ENCODE measurements around the gene HMBS. TPM values are rescaled to one million over a fixed set of nuclear protein-coding genes. Genes with fewer than 3 reads are reported as not detected.
A peak's percentile ranks its signal among the peaks of the same experiment; 100 is the strongest.

The HMBS gene
- total RNA-seq, 2 experiments from 2014 or later, result 33.6 to 36.1 TPM

- TF ChIP-seq, protein P1, sequence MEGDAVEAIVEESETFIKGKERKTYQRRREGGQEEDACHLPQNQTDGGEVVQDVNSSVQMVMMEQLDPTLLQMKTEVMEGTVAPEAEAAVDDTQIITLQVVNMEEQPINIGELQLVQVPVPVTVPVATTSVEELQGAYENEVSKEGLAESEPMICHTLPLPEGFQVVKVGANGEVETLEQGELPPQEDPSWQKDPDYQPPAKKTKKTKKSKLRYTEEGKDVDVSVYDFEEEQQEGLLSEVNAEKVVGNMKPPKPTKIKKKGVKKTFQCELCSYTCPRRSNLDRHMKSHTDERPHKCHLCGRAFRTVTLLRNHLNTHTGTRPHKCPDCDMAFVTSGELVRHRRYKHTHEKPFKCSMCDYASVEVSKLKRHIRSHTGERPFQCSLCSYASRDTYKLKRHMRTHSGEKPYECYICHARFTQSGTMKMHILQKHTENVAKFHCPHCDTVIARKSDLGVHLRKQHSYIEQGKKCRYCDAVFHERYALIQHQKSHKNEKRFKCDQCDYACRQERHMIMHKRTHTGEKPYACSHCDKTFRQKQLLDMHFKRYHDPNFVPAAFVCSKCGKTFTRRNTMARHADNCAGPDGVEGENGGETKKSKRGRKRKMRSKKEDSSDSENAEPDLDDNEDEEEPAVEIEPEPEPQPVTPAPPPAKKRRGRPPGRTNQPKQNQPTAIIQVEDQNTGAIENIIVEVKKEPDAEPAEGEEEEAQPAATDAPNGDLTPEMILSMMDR (IDR thresholded peaks at IDR 0.05), result no peak
- POLR2A ChIA-PET, result interaction anchor here (0.6 to 6.2 kb wide), 9 partner anchors 10 to 203 kb away, joined by 3 to 46 read pairs (median 4); no protein-coding TSS in a partner anchor
- intact Hi-C loops (cut with micrococcal nuclease), result no loop called here
- CTCF ChIA-PET, result interaction anchor here (0.9 to 2.2 kb wide), 5 partner anchors 14 to 85 kb away, joined by 3 to 7 read pairs (median 4); no protein-coding TSS in a partner anchor
- H3K4me3 Mint-ChIP-seq, result peak overlapping the region; percentile 93
- H3K27me3 Mint-ChIP-seq, result no peaks in the 10 kb centered on the region
- no peaks in the 10 kb centered on the region for H3K9me3 Mint-ChIP-seq
- peak overlapping the region; percentile 89 for H3K27ac Mint-ChIP-seq
- DNase-seq, result no peak
- no peak for ATAC-seq
- peaks cover 24% of the 10 kb centered on the region for H3K36me3 Mint-ChIP-seq (ENCODE audit: low read depth)
- H3K4me1 Mint-ChIP-seq (ENCODE audit: low read depth), result peaks cover 33% of the 10 kb centered on the region
These were observed 35.9 kb downstream of the HMBS start for GRCh38 chr11:119120639-119121007.

- Mint-ChIP-seq H3K27me3 (no peaks in the 10 kb centered on the region), H3K4me3 (peak within 1 kb of the TSS; percentile 93), H3K36me3 (ENCODE audit: low read depth) (peaks cover 19% of the 10 kb centered on the region), H3K27ac (peak within 1 kb of the TSS; percentile 89), H3K4me1 (ENCODE audit: low read depth) (peaks cover 29% of the 10 kb centered on the region), H3K9me3 (no peaks in the 10 kb centered on the region)
- peak; percentile 98 for ATAC-seq
- ChIA-PET POLR2A (interaction anchor here (0.6 to 6.2 kb wide), 13 partner anchors 10 to 107 kb away, joined by 3 to 46 read pairs (median 3); partner anchors contain the start of genes C2CD2L and SLC37A4), CTCF (interaction anchor here (0.5 to 2.2 kb wide), 7 partner anchors 12 to 84 kb away, joined by 3 to 7 read pairs (median 3); no protein-coding TSS in a partner anchor)
- TF ChIP-seq, protein P1 (IDR thresholded peaks at IDR 0.05), result no peak
- DNase-seq, result peak; percentile 100
- intact Hi-C loops (cut with micrococcal nuclease), result no loop called here
These were observed 36.5 kb downstream of the HMBS start, which contains the start of gene HINFP for GRCh38 chr11:119121008-119121810. TSS of gene HINFP (plus strand) at chr11:119121580. CDS start at chr11:119126945, 5,365 bp downstream.

- TF ChIP-seq, protein P1 (IDR thresholded peaks at IDR 0.05), result no peak
- H3K4me3 Mint-ChIP-seq, result peak overlapping the region; percentile 93
- peaks cover 18% of the 10 kb centered on the region for H3K36me3 Mint-ChIP-seq (ENCODE audit: low read depth)
- no peak for DNase-seq
- CTCF ChIA-PET, result interaction anchor here (0.5 to 2.2 kb wide), 7 partner anchors 12 to 75 kb away, joined by 3 to 7 read pairs (median 4); no protein-coding TSS in a partner anchor
- intact Hi-C loops (cut with micrococcal nuclease), result no loop called here
- no peaks in the 10 kb centered on the region for H3K9me3 Mint-ChIP-seq
- peaks cover 33% of the 10 kb centered on the region for H3K4me1 Mint-ChIP-seq (ENCODE audit: low read depth)
- POLR2A ChIA-PET, result interaction anchor here (0.7 to 6.2 kb wide), 9 partner anchors 11 to 91 kb away, joined by 3 to 46 read pairs (median 3); partner anchors contain the start of genes C2CD2L and SLC37A4
- H3K27me3 Mint-ChIP-seq, result no peaks in the 10 kb centered on the region
- peak overlapping the region; percentile 82 for H3K27ac Mint-ChIP-seq
- ATAC-seq, result peak; percentile 2
These were observed 37.1 kb downstream of the HMBS start for GRCh38 chr11:119121811-119122124.

DNA sequence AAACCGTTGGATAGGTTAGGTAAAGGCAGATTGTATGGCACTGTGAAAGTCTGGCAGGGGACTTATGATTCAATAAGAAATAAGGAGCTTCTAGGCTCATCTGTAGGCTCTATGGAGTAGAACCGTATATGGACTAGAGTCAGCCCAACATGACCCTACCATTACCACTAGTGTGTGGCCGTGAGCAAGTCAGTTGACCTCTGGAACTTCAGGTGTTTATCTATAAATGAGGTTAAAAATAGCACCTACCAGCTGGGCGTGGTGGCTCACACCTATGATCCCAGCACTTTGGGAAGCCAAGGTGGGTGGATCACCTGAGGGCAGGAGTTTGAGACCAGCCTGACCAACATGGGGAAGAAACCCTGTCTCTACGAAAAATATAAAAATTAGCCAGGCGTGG, 41.1 kb downstream of the HMBS start:
- DNase-seq, result no peak
- Mint-ChIP-seq H3K9me3 (no peaks in the 10 kb centered on the region), H3K4me3 (no peak overlapping the region), H3K4me1 (ENCODE audit: low read depth) (peaks cover 32% of the 10 kb centered on the region), H3K27me3 (no peaks in the 10 kb centered on the region), H3K36me3 (ENCODE audit: low read depth) (peaks cover 21% of the 10 kb centered on the region), H3K27ac (no peak overlapping the region)
- CTCF ChIA-PET, result interaction anchor here (0.9 to 2.0 kb wide), 3 partner anchors 13 to 80 kb away, joined by 3 to 6 read pairs (median 4); no protein-coding TSS in a partner anchor
- TF ChIP-seq, protein P1 (IDR thresholded peaks at IDR 0.05), result no peak
- intact Hi-C loops (cut with micrococcal nuclease), result no loop called here
- POLR2A ChIA-PET, result interaction anchor here (0.8 to 1.5 kb wide), 2 partner anchors 17 to 19 kb away, joined by 3 to 5 read pairs; no protein-coding TSS in a partner anchor
- ATAC-seq, result no peak
